ENCODE measurements around the gene FAM89A. TPM values are rescaled to one million over a fixed set of nuclear protein-coding genes. Genes with fewer than 3 reads are reported as not detected.

FAM89A gene
- total and polyA plus RNA-seq, 9 of the 15 experiments (the other 6 are each of a cell fraction or from before 2014, with no cell fraction given), result 8.7 to 66.2 (median 43.3) TPM

- TF ChIP-seq RREB1 (CRISPR knock-in tag; IDR thresholded peaks at IDR 0.05) (peak; percentile 91), JUN (IDR thresholded peaks at IDR 0.05; ENCODE audit: borderline replicate concordance, low read depth, low read length) (peak; percentile 96), JUN (CRISPR knock-in tag; IDR thresholded peaks at IDR 0.05; ENCODE audit: borderline replicate concordance) (0 out of 2 replicates have a peak, but pooled peaks have one; percentile 23), BDP1 (IDR thresholded peaks at IDR 0.05; ENCODE audit: insufficient read depth, insufficient read length) (no peak), NFE2L1 (tag; IDR thresholded peaks at IDR 0.05; ENCODE audit: borderline replicate concordance, low read depth) (peak; percentile 36; the same call in 1 of the 2 replicates), SMARCE1 (IDR thresholded peaks at IDR 0.05) (peak; percentile 71; the same call in 1 of the 2 replicates), LARP7 (IDR thresholded peaks at IDR 0.05) (no peak), HNRNPH1 (optimal IDR thresholded peaks at IDR 0.05; ENCODE audit: low read depth, low read length) (no peak), ARID3A (IDR thresholded peaks at IDR 0.05; ENCODE audit: borderline replicate concordance, low read depth, low read length) (no peak), YY1 (IDR thresholded peaks at IDR 0.05; ENCODE audit: borderline replicate concordance in 1 of 3, control insufficient read depth in 1 of 3, extremely low read depth in 1 of 3, insufficient read depth in 3 of 3, insufficient read length in 1 of 3, insufficient replicate concordance in 2 of 3, low read depth in 1 of 3, low read length in 2 of 3) (peak in 1 of 3 experiments; percentile 32), PTRF (tag; IDR thresholded peaks at IDR 0.05) (peak; percentile 86), ATF1 (CRISPR knock-in tag; IDR thresholded peaks at IDR 0.05) (no peak), ATF1 (tag; IDR thresholded peaks at IDR 0.05) (peak; percentile 92), ZNF785 (CRISPR knock-in tag; IDR thresholded peaks at IDR 0.05) (no peak; the same call in 1 of the 2 replicates), XRCC3 (IDR thresholded peaks at IDR 0.05) (no peak), ZNF778 (CRISPR knock-in tag; IDR thresholded peaks at IDR 0.05) (no peak), TEAD2 (tag; IDR thresholded peaks at IDR 0.05) (peak; percentile 76; the same call in 1 of the 2 replicates), ZNF668 (CRISPR knock-in tag; IDR thresholded peaks at IDR 0.05) (peak; percentile 94)
These were observed 9.3 kb upstream of the FAM89A start (continued) for GRCh38 chr1:231049121-231049979.

Data from K562 (cell line).